NCI-H1930 (cell line): ENCODE measurements around the gene FITM1.

Experiments used
- DNase-seq, 2 experiments: peaks; one replicate each; lab custom pipeline; 2025; lab: John Stamatoyannopoulos, UW

The FITM1 gene

DNA sequence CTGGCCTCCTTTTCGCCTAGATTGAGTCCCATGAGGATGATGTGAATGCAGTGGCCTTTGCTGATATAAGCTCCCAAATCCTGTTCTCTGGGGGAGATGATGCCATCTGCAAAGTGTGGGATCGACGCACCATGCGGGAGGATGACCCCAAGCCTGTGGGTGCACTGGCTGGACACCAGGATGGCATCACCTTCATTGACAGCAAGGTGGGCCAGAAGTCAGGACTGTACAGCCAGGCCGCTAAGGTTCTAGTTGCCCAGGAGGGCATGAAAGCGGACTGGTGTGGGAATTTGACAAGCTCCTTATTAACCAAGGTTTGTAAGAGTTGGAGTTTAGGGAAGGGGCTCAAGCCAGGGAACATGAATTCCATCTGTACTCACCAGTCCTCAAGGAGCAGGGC is 10.8 kb upstream of the FITM1 start:
- DNase-seq: no peak

DNA sequence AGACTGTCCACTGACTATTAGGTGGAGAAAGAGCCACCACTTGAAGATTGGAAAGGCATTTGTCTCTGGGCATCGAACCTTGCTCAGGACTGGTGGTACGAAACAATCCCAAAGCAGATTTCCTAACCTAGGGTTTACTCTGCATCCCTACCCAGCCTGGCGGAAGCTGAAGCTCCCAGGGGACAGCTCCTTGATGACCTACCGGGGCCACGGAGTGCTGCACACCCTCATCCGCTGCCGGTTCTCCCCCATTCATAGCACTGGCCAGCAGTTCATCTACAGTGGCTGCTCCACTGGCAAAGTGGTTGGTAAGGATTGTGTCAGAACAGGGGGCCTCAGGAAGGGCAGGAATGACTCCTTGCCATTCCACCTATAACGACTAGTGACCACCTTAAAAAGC is 9.2 kb upstream of the FITM1 start:
- no peak for DNase-seq

DNA sequence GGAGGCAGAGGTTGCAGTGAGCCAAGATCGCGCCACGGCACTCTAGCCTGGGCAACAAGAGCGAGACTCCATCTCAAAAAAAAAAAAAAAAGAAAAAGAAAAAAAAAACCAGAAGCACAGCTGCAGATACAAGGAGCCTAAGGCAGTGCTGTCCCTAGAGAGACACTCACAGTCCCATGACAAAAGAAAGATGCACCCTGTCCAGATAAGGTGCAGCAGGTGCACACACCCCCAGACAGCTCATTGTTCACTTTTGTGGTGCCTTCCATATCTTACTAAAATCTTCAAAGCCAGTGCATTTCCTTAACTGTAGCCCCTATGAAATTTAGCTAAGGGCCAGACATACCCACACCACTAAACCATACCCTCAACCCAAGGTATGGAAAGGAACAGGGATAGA is 8.0 kb upstream of the FITM1 start:
- DNase-seq: no peak

DNA sequence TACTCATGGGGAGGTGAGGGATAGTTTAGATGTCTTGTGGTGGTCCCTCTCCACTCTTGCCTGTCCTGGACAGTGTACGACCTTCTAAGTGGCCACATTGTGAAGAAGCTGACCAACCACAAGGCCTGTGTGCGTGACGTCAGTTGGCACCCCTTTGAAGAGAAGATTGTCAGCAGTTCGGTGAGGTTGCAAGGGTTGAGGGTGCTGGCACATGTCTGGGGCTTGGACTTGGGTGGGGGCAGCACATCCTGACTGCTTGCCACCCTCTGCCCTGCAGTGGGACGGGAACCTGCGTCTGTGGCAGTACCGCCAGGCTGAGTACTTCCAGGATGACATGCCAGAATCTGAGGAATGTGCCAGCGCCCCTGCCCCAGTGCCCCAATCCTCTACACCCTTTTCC is 7.6 kb upstream of the FITM1 start:
- no peak for DNase-seq

DNA sequence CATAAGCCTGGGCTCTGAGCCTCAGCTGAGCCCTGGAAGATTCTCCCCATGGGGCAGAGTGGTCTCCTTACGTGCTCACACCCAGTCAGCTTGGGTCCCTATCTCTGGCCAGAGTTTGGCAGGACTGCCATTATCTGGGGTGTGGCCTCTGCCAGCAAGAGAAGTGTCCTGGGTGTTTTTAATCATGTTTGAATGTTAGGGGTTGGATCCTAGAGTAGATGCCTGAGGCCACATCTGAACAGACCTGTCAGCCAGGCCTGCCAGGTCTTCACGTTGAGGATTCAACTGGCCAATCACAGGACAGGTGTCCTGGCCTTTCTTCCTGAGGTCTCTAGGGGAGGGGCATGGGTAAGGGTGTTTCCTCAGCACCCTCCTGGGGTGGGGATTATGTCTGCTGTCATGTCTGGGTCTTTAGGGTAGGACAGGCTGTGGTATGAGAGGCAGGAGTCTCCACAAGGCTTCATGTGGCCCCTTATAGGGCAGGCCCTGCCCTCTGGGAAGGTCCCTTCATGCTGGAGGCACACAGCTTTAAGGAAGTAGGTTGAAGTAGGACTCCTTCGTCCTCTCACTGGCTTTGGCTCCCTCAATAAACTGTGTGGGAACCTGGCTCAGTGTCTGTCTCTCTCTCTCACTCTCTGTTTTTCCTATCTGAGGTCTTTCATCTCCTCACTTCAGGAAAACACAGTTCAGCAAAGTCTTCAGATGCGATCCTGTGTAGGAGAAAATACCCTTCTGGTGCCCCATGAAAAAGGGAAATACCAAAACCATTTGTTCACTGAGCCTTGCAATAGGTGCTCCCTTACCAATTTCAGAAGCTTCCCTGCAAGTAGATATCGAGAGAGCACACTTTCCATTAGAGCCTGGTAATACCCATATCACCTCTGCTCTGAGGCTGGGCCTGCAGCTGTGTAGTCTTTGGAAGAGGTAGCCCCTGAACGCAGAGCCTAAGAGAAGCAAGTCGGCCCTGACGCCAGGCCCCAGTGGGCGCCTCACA is 6.7 kb upstream of the FITM1 start:
- no peak for DNase-seq

DNA sequence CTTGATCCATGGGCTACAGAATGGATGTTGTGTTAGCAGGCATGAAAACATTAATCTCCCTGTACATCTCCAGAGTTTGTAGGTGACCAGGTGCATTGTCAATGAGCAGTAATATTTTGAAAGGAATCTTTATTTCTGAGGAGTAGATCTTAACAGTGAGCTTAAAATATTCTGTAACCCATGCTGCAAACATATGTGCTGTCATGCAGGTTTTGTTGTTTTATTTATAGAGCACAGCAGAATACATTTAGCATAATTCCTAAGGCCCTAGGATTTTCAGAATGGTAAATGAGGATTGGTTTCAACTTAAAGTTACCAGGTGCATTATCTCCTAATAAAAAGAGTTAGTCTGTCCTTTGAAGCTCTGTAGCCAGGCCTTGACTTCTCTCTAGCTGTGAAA is 3.5 kb upstream of the FITM1 start:
- no peak for DNase-seq

DNA sequence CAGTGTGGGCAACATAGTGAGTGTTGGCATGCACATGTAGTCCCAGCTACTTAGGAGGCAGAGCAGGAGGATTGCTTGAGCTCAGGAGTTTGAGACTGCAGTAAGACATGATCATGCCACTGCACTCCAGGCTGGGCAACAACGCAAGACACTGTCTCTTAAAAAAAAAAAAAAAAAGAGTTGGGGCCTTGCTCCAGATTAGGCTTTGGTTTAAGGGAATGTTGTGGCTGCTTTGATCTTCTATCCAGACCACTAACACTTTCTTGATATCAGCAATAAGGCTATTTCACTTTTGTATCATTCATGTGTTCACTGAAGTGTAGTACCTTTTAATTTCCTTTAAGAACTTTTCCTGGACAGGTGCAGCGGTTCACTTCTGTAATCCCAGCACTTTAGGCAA is 2.8 kb upstream of the FITM1 start:
- no peak for DNase-seq

DNA sequence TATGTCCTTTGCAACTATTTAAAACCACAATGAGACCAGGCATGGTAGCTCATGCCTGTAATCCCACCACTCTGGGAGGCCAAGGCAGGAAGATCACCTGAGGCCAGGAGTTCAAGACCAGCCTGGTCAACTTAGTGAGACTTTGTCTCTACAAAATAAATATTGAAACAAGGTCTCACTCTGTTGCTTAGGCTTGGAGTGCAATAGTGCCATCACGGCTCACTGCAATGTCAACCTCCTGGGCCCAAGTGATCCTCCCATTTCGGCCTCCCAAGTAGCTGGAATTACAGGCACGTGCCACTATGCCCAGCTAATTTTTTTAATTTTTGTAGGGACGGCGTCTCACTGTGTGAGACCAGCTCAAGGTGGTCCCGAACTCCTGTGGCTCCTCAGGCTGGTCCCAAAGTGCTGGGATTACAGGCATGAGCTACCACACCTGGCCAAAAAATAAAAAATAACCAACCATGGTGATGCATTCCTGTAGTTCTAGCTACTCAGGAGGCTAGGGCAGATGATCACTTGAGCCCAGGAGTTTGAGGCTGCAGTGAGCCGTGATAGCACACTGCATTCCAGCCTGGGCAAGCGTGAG is 955 bp upstream of the FITM1 start:
- DNase-seq: no peak

DNA sequence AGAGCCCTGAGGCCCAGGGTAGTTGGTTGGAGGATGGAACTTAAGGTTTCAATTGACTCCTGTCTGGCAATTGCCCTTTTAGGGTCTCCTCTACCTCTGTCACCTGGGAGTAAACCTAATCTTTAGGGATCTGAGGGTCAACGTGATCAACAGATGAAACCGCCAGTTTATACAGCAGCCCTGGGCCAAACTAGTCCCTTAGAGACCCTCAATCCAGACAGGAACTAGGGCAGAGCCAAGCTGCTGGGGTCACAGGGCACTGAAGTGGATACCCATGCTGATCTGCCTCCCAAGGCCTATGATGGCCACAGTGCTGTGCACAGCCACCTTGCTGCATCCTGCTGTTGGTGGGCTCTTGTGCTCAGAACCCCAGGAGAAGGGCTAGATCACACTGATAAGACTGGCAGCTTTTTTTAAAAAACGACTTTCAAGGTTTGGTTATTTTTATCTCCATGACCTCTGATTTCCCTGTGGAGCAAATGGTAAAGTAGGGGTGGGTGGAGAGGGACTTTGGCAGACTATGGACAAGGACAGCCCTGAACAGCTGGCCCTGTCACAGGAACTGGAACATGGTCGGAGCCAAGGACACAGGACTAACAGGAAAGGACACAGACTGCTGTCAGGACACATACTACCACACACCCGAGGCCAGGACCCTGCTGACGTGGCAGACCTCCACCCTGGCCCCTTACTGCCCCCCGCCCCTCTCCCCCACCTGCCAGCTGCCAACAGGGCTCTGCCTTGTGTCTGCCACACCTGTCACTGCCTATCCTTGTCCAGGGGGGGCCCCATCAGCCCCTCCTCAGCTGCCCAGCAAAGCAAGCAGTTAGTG is 474 bp downstream of the FITM1 start:
- DNase-seq: no peak

DNA sequence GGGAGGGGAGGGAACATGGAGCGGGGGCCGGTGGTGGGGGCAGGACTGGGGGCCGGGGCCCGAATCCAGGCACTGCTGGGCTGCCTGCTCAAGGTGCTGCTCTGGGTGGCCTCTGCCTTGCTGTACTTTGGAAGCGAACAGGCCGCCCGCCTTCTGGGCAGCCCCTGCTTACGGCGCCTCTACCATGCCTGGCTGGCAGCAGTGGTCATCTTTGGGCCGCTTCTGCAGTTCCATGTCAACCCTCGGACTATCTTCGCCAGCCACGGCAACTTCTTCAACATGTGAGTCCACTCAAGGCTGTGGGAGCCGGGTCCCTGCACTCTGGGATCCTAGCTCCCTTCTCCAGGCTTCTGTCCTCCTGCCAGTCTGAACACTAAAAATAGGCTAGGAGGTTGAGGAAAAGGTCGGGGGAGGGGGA is 1.1 kb downstream of the FITM1 start:
- no peak for DNase-seq

DNA sequence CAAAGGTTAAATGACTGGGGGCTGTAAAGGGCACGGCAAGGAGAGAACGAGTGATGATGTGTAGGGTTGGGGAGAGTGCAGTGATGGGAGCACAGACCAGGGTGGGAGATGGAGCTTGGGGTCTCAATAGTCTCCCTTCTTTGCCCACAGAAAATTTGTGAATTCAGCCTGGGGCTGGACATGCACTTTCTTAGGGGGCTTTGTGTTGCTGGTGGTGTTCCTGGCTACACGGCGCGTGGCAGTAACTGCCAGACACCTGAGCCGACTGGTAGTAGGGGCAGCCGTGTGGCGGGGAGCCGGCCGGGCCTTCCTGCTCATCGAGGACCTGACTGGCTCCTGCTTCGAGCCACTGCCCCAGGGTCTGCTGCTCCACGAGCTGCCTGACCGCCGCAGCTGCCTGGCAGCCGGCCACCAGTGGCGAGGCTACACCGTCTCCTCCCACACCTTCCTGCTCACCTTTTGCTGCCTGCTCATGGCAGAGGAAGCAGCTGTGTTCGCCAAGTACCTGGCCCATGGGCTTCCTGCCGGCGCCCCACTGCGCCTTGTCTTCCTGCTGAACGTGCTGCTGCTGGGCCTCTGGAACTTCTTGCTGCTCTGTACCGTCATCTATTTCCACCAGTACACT is 1.7 kb downstream of the FITM1 start:
- no peak for DNase-seq

DNA sequence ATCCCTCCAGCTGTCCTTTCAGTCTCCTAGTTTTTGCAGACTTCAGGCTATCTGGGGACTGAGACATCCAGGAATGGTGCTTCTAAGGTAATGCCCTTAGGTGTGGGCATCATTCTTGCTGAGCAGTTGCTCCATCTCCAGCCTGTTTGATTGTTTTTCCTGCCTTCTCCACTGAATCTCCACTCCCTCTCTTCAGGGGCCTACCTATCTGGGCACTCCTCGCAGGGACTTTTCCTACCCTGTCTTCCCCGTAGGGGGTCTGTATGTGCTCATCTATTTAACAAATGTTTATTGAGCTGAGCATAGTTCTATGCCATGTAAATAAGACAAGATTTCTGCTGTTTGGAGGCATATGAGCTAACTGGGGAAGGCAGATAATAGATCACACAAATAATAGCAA is 2.5 kb downstream of the FITM1 start:
- no peak for DNase-seq

DNA sequence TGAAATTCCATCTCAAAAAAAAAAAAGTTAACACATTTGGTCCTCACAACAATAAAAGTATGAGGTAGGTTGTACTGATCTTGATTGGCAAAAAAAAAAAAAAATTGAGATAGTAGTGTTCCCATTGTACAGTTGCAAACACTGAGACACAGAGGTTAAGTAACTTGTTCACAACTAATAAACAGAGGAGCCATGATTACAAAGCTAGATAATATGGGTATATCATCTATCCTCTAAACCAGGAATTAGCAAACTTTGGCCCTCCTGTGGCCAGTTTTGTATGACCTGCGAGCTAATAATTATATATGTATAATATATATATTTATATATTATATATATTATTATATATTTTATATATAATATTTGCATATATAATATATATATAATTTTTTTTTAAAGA is 3.3 kb downstream of the FITM1 start:
- DNase-seq: no peak

DNA sequence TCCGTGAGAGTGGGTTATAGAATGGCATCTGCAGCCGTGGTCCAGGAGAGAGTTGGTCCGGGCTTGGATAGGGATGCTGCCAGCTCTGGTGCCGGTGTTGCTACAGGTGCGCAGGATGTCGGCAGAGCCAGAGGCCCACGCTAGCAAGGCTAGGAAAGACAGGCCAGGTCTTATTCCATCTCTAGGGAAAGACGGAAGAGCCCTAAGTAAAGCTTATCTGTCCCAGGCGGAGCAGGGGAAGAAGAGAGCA is 5.0 kb downstream of the FITM1 start:
- no peak for DNase-seq

DNA sequence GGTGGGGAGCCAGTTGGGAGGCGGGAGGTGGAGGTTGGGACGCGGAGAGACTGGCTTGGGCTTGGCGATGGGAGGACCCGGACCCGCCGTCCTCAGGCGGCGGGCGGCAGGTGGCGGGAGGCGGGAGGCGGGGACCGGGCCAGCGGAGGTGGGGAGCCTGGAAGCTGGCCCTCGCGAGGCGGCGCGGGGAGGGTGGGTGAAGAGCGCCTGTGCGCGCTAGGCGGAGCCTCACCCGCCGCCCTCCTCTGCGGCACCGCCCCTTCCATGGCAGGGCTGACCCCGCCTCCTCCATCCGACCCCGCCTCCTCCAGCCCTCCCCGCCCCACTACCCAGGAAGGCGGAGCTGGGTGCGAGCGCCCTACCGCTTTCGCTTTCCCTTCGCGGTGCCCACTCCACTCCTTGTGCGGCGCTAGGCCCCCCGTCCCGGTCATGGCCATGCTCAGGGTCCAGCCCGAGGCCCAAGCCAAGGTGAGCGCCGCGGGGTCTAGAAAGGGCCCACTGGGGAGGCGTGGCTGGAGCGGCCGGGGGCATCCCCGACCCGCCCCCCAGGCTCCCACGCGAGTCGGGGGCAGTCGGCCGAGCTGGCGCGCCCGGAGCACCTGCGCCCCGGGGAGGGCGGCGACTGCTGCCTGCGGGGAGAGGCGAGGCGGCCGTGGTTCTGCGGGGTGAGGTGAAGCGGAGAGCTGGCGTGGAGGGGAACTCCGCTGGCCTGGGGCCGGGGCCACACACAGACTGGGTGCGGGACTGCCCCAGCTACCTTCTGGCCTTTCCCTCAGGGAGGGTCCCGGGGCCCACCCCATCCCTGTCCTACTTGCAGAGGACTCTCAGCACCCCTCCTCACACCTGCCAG is 5.6 kb downstream of the FITM1 start, which contains the start of gene PSME1:
Gene PSME1, plus strand, starts transcription at position 361 of the 850 bp plus-strand sequence. Its CDS starts 69 bp downstream, at position 430.
- DNase-seq: peak; percentile 86 to 93

DNA sequence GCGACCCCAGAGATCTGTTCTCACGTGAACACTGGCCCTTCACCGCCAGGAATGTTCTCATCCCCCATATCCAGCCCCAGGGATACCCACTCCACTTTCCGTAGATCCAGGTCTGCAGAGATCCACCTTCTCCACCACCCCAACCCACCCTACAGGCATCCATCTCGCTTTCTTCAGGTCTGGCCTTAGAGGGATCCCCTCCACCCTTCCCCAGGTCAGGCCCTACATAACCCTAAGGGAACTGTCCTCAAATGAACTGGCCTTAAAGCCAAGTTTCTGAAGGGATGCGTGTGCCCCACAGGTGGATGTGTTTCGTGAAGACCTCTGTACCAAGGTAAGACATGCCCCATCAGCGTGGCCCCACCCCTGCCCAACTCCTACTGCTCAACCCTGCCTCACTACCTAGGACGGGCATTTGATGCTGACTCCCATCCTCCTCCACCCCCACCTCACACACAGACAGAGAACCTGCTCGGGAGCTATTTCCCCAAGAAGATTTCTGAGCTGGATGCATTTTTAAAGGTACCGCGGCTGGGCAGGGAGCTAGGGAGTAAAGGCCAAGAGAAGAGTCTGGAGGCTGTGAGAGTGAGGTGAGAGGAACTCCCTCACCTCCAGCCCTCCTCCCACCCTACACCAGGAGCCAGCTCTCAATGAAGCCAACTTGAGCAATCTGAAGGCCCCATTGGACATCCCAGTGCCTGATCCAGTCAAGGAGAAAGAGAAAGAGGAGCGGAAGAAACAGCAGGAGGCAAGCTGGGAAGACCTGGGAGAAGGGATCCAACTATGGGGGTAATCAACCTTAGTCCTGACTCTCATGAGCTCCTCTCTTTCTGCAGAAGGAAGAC is 6.4 kb downstream of the FITM1 start:
- no peak for DNase-seq

DNA sequence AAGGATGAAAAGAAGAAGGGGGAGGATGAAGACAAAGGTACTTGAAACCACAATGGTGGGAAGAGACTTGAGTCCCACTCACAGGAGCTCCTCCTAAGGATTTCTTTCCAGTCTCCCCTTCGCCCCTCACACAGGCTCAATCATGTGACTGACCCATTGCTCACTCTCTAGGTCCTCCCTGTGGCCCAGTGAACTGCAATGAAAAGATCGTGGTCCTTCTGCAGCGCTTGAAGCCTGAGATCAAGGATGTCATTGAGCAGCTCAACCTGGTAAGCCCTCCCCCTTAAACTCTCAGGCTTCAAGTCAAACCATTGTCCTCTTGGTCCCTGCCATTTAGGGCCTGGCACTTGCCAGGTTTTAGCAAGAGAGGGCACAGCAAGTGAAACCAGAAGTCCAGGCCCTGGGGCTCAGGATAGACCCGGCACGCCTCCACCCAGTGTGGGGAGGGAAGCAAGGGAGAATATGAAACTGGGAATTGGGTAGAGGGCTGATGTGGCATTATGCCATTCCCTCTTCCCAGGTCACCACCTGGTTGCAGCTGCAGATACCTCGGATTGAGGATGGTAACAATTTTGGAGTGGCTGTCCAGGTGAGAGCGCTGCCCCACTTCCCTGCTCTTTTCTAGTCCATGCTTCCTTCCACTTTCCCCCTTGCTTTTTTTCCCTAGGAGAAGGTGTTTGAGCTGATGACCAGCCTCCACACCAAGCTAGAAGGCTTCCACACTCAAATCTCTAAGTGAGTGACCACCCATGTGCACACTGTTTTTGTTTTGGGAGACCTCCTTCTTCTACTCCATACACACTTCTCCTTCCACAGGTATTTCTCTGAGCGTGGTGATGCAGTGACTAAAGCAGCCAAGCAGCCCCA is 7.3 kb downstream of the FITM1 start:
- no peak for DNase-seq

DNA sequence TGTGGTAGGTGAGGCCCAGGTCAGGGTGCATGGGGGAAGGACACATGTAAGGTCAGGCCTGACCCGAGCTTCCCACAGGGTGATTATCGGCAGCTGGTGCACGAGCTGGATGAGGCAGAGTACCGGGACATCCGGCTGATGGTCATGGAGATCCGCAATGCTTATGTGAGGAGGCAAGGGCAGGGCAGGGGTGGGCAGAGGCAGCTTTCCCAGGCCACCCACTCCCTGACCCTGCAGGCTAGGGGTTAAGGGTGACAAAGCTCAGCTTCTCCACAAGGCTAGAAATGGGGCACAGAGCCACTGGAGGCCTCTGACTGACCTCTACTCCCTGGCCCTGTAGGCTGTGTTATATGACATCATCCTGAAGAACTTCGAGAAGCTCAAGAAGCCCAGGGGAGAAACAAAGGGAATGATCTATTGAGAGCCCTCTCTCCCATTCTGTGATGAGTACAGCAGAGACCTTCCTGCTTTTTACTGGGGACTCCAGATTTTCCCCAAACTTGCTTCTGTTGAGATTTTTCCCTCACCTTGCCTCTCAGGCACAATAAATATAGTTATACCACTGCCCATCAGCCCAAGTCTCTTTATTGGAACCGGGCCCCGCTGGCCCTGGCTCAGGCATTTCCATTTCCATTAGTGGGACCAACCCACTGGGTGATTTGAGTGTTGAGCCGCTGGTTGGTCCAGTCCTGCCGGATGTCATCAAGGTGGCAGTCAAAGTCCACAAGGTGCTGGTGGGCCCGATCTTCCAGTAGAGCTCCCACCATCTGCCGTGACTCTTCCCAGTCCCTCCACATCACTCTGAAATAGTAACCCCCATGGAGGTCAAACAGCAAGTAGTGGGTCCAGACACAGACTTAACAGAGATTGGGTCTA is 8.2 kb downstream of the FITM1 start:
- no peak for DNase-seq
